GM18526 (cell line): Measurements from ENCODE around the gene INPP5D.
A peak's percentile ranks its signal among the peaks of the same experiment; 100 is the strongest.

Experiments
- POLR2A ChIP-seq: IDR thresholded peaks from 3 replicates; pipeline ENCODE4 v1.6.1; 2011; ENCODE audit not compliant: insufficient read length; ENCODE audit errors: extremely low read depth

INPP5D gene

GRCh38 chr2:233079473-233079877 lies 19.3 kb downstream of the INPP5D start:
- no peak for TF ChIP-seq POLR2A

GRCh38 chr2:233079953-233080835 lies 20.1 kb downstream of the INPP5D start:
- no peak for TF ChIP-seq POLR2A

DNA sequence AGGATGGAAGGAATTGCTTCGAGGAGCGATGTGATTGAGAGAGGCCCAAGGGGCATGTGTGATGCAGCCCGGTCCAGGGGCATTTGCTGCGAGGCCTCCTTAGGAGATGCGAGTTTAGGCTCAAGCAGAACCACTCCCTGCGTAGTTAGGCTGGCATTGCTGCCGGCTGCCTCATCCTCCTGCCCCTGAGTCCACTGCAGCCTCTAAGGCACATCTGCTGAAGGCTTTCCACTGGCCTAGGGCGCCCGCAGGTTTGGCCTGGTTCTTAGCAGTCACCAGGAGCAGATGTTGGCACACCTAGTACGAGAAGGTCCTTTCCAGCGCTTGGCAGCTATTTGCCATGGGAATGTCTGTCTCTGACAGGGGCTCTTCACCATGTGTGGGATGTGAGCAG lies 20.7 kb downstream of the INPP5D start:
- TF ChIP-seq POLR2A, result peak; percentile 5

DNA sequence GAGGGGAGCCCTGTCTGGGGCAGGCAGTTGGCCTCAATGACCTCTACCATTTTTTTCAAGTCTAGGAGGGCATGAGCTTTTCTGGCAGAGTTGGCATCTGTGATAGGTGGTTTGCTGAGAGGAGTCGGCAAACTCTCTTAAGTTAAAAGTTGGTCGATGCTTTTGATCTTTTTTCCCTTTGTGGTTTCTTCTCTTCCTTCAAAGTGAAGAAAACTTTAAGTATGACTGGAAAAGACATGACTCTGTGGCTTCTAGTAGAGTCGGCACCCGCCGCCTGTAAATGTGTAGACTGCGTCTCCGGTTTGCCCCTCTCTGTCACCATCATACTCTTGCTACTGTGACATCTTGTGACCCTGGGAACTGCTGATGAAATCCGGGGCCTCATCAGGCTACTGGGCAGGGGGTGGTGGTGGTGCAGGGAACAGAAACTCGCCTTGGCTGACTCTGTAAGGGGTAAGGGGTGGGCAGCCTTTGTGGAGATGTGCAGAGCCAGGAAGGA lies 21.1 kb downstream of the INPP5D start:
- TF ChIP-seq POLR2A, result no peak

DNA sequence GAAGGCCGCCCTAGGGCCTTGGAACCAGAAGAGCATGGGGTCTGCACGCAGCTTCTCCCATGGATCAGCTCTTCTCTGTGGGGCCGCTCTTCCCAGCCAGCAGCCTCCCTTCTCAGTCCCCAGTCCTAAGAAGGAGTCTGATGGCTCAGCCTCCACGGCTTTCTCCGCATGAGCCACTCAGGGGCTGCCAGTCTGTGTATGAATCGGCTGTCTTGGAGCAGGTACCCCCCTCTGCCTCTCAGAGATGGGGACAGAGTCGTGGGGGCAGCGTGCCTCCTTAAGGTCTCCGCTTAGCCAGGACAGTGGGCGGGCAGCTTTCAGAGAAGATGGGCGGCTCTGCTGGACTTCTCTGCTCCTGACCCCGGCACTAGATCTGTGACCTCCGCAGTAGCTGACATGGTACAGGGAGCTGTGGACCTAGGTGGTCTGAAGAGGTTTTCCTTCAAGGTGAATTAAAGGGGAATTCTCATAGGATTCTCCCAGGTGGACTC lies 21.6 kb downstream of the INPP5D start:
- TF ChIP-seq POLR2A, result no peak

GRCh38 chr2:233082222-233082930 lies 22.2 kb downstream of the INPP5D start:
- peak; percentile 39 for TF ChIP-seq POLR2A

DNA sequence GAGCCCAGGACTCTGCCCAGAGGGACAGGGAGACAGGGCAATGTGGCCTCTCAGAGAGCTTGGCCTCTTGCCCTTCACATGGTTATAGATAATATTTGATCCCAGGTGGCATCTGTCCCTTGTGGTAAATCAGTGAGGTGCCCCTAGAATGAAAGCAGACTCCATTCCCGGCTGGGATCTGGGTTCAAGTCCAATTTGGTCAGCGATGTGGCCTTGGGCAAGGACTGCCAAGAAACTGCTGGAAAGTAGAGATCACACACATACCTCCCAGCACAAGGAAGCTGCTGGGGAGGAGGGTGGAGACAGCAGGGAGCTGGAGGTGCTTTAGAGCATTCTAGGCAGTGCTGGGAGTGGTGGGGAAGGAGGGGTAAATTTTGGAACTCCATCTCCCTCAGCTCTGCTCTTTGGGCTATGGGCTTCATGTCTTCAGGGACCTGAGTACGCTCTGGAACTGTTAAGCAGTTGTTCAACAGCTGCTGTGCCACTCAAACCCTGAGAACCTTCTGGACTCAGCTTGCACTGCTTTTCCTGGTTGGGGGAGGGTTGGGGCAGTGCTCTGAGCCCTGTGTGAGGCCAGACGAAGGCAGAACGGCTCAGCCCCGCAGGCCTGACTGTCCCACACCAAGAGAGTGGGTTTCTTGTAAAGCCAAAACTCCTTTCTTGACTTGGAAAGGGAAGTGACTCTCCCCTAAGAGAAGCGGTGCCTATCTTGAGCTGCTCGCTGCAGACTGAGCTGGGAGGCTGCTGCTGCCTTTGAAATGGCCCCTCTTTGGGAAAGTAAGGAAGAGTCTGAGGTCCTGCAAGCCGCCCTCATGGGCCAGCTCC lies 23.0 kb downstream of the INPP5D start:
- TF ChIP-seq POLR2A, result peak; percentile 23

DNA sequence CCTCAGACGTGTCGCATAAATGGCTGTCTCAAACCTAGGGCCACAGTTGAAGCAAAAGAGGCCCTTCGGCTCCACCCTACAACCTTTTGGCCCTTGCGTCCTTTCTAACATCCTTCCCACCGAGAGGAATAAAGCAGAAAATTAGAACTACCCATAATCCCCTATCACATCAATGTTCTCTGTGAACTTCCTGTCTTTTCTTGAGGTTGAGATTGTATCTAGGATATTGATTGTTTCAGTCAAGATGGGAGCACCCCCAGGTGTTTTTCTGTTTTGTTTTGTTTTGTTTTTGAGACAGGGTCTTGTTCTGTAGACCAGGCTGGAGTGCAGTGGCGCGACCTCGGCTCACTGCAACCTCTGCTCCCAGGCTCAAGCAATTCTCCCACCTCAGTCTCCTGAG lies 23.6 kb downstream of the INPP5D start:
- no peak for TF ChIP-seq POLR2A

GRCh38 chr2:233084488-233084887 lies 24.3 kb downstream of the INPP5D start:
- TF ChIP-seq POLR2A, result peak; percentile 17

DNA sequence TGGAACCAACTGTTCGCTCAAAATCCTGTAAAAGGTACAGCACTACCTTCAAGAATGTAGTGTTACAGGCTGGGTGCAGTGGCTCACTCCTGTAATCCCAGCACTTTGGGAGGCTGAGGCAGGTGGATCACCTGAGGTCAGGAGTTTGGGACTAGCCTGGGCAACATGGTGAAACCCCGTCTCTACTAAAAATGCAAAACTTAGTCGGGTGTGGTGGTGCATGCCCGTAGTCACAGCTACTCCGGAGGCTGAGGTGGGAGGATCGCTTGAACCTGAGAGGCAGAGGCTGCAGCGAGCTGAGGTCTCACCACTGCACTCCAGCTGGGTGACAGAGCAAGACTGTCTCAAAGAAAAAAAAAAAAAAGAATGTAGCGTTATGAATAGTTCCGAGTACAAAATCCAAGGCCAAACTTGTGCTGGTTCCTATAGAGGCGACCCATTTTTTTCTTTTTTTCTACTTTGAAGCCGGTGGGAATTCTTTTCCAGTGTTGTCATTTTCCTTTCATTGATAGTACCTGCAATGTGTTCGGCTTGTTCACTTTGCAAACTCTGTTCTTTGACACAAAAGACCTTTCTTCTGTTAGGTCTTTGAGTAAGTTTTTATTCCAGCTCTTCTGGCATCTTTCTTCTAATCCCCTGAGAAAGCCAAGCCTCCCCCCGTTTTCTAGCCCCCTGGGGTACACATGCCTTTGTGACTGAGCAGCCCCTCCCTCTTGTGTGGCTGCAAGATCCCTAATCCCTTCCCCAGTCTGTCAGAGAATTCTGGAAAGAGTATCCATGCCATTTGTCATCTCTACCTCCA lies 25.1 kb downstream of the INPP5D start:
- no peak for TF ChIP-seq POLR2A

DNA sequence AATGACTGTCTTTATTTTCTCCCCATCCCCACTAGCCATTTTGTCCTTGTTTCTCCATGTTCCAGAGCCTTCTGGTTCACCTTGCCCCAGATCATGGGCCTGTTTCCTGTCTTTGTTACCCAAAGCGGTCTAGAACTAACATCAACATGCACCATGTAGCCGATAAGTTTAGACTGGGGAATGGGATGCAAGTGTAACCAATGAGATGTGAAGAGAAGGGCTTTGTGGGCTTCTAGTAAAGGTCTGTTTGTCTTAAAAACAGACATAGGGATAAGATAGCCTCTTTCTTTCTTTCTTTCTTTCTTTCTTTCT lies 25.7 kb downstream of the INPP5D start:
- TF ChIP-seq POLR2A, result no peak

DNA sequence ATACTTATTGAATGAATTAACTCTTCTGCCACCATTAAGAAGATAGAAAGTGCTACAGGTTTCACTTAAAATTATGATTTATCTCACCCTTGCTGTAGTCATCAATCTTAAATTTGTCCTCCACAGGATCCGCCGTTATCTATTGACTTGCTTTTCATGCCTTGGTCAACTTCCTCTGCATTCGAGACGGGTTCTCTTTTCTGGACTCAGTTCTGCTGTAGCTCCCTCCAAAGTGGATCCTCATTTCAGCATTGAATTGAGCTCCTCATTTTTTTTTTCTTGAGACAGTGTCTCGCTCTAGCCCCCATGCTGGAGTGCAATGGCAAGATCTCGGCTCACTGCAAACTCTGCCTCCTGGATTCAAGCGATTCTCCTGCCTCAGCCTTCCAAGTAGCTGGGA lies 27.6 kb downstream of the INPP5D start:
- TF ChIP-seq POLR2A, result no peak

GRCh38 chr2:233088972-233089345 lies 28.8 kb downstream of the INPP5D start:
- no peak for TF ChIP-seq POLR2A

DNA sequence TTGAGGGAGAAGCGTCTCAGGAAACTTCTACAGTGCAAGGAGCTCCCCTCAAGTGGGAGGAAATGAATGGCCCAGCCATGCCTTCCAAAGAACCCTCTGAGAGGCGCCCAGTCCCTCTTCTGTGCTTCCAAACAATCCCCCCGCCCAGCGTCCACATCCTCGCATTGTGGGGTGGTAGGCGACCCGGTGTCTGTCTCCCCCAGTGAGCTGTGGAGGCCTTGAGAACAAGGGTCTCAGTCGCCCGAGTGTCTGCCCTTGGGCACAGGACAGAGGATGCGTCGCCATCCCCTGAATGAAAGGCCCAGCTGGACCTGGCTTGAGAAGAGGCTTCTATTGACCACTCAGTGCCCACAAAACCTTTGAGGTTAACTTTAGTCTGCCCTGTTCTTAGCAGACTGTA lies 29.7 kb downstream of the INPP5D start:
- TF ChIP-seq POLR2A, result no peak

DNA sequence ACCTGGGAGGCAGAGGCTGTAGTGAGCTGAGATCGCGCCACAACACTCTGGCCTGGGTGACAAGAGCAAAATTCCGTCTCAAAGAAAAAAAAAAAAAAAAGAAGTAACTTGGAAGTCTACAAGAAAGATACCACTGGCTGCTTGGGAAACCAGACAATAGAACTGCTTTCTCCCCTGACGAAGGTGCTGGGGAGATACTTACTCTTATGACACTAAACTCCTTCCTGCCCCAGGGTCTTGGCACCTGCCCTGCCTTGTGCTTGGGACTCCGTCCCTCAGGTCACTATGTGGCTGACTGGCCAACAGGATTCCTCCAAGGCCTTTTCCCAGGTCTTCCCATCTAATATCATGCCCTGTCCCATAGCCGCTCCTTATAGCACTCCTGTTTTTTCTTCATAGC lies 30.7 kb downstream of the INPP5D start:
- TF ChIP-seq POLR2A, result no peak
